Stimulated activated CD4-positive, alpha-beta T cell treated with anti-CD3 and anti-CD28 coated beads, TNF-alpha, amount 100 ng/mL, for 48 hours (primary cell): Measurements from ENCODE around the gene IGSF21.
"Not testable (repeated sequence)": the region's sequence is repeated elsewhere in the genome, so short reads cannot be mapped to it uniquely, and the experiment has no call there.

Experiments used
- DNase-seq, 3 donors: peaks; one replicate each; pipeline ENCODE4 v3.0.0-alpha.2; 2020; ENCODE audit warnings: low read depth in 3 of 3

Gene IGSF21

GRCh38 chr1:18354612-18355011 is 247.0 kb downstream of the IGSF21 start:
- DNase-seq: no peak

GRCh38 chr1:18357622-18358230 is 250.1 kb downstream of the IGSF21 start:
- DNase-seq: no peak

- DNase-seq: no peak
These were observed 251.0 kb downstream of the IGSF21 start for GRCh38 chr1:18358600-18358999.

GRCh38 chr1:18360251-18360650 is 252.7 kb downstream of the IGSF21 start:
- DNase-seq: no peak

- no peak for DNase-seq
These were observed 254.6 kb downstream of the IGSF21 start for GRCh38 chr1:18362150-18362549.

- DNase-seq: no peak
These were observed 255.8 kb downstream of the IGSF21 start for GRCh38 chr1:18363436-18363835.

- DNase-seq: no peak
These were observed 257.6 kb downstream of the IGSF21 start for GRCh38 chr1:18365099-18365705.

GRCh38 chr1:18372505-18372904 is 264.9 kb downstream of the IGSF21 start:
- not testable (repeated sequence) for DNase-seq

GRCh38 chr1:18373151-18373550 is 265.6 kb downstream of the IGSF21 start:
- no peak for DNase-seq

- DNase-seq: no peak
These were observed 266.4 kb downstream of the IGSF21 start for GRCh38 chr1:18373882-18374493.

- DNase-seq: no peak
These were observed 269.1 kb downstream of the IGSF21 start for GRCh38 chr1:18376661-18377060.

- no peak for DNase-seq
These were observed 272.7 kb downstream of the IGSF21 start for GRCh38 chr1:18380288-18380687.

GRCh38 chr1:18384059-18384458 is 276.5 kb downstream of the IGSF21 start:
- no peak for DNase-seq

GRCh38 chr1:18384471-18384870 is 276.9 kb downstream of the IGSF21 start:
- no peak for DNase-seq

GRCh38 chr1:18385239-18385790 is 277.7 kb downstream of the IGSF21 start:
- DNase-seq: no peak

- DNase-seq: no peak
These were observed 279.0 kb downstream of the IGSF21 start for GRCh38 chr1:18386591-18386990.

GRCh38 chr1:18387307-18387706 is 279.7 kb downstream of the IGSF21 start:
- no peak for DNase-seq

- no peak for DNase-seq
These were observed 283.4 kb downstream of the IGSF21 start for GRCh38 chr1:18390953-18391352.

- no peak for DNase-seq
These were observed 287.1 kb downstream of the IGSF21 start for GRCh38 chr1:18394563-18395156.

- DNase-seq: no peak
These were observed 288.8 kb downstream of the IGSF21 start for GRCh38 chr1:18396247-18396980.

- DNase-seq: no peak
These were observed 290.0 kb downstream of the IGSF21 start for GRCh38 chr1:18397641-18398040.
